ENCODE results near the gene GSTM3. TPM values are rescaled to one million over a fixed set of nuclear protein-coding genes. Genes with fewer than 3 reads are reported as not detected.

GSTM3 gene
- total and polyA plus RNA-seq, 9 of the 15 experiments (the other 6 are each of a cell fraction or from before 2014, with no cell fraction given): 3.9 to 24.5 (median 9.4) TPM

DNA sequence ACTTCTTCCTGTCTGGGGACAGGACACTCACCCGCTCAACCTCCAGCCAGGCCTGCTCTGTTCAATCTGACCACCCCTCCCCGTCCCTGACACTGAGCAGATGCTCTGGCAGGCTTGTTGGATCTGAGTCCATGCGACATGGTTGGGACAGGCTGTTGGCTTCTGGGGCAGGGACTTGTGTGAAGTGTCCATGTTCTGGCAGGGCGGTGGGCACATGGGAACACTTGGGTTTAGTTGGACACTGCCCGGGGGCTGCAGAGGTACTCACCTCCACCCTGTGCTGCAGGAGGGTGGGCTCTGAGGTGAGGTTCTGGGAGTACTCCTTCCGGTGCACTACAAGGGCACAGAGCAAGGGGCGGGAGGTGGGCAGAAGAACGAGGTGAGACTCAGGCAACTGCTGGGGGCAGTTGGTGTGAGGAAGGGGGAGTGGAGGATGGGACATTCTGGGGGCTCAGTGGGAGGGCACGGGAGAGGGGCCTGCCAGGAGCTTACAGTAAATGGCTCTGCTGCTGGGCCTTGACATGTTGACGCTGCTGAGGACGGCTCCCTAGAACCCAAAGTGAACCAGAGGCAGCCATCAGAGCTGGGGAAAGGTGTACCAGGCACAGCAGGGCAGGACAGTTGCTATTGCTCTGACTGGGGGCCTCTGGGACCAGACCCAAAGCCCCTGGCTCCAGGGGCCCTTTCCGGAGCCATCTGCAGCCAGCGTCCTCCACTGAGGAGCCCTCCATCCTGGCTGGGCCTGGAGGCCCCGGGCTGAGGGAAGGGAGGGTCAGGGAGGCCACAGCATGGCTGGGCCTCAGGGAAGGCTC is 20.6 kb upstream of the GSTM3 start:
- ATAC-seq: no peak
- no peaks in the 10 kb centered on the region for H3K9me3 ChIP-seq (replicated peaks; ENCODE audit: control insufficient read depth, insufficient read depth, low read depth, low read length)
- in situ Hi-C loops (cut with MboI) (loop anchor here (5.0 kb wide), 1 partner anchor 214 kb away; the partner anchor contains the start of gene GNAI3), intact Hi-C loops (cut with micrococcal nuclease) (no loop called here)
- no peaks in the 10 kb centered on the region for H3K9me1 ChIP-seq (ENCODE audit: control insufficient read depth, insufficient read depth, low read length)
- DNase-seq (ENCODE audit: extremely low read depth in 1 of 4, low spot score in 3 of 4): no peak
- no peaks in the 10 kb centered on the region for H4K20me1 ChIP-seq (replicated peaks; ENCODE audit: control insufficient read depth, insufficient read depth, low read length)
- no peaks in the 10 kb centered on the region for H3K27me3 ChIP-seq (ENCODE audit: control insufficient read depth in 2 of 2, insufficient read depth in 2 of 2, low read length in 2 of 2)
- H3K79me2 ChIP-seq (ENCODE audit: control insufficient read depth, insufficient read depth, low read length): no peaks in the 10 kb centered on the region
- H3K4me3 ChIP-seq: no peak overlapping the region
- H3K9ac ChIP-seq (ENCODE audit: insufficient read depth in 1 of 2, low read depth in 2 of 2, low read length in 2 of 2): no peak overlapping the region; a peak in 1 of 4 replicates
- no peak overlapping the region for H3K4me2 ChIP-seq (ENCODE audit: insufficient read depth, low read length)
- no peak overlapping the region for H3K27ac ChIP-seq (ENCODE audit: extremely low read depth, low read depth, low read length)
- CTCF ChIA-PET (ENCODE audit: low intra/inter-chr PET ratio): no interaction called here
- no peak for FAIRE-seq
- TF ChIP-seq, protein P1, sequence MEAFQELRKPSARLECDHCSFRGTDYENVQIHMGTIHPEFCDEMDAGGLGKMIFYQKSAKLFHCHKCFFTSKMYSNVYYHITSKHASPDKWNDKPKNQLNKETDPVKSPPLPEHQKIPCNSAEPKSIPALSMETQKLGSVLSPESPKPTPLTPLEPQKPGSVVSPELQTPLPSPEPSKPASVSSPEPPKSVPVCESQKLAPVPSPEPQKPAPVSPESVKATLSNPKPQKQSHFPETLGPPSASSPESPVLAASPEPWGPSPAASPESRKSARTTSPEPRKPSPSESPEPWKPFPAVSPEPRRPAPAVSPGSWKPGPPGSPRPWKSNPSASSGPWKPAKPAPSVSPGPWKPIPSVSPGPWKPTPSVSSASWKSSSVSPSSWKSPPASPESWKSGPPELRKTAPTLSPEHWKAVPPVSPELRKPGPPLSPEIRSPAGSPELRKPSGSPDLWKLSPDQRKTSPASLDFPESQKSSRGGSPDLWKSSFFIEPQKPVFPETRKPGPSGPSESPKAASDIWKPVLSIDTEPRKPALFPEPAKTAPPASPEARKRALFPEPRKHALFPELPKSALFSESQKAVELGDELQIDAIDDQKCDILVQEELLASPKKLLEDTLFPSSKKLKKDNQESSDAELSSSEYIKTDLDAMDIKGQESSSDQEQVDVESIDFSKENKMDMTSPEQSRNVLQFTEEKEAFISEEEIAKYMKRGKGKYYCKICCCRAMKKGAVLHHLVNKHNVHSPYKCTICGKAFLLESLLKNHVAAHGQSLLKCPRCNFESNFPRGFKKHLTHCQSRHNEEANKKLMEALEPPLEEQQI (IDR thresholded peaks at IDR 0.05): no peak
- no peak for TF ChIP-seq ZNF584 (CRISPR knock-in tag; IDR thresholded peaks at IDR 0.05; ENCODE audit: low read depth)
- TF ChIP-seq, protein P2, sequence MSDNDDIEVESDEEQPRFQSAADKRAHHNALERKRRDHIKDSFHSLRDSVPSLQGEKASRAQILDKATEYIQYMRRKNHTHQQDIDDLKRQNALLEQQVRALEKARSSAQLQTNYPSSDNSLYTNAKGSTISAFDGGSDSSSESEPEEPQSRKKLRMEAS (CRISPR knock-in tag; IDR thresholded peaks at IDR 0.05): no peak
- no TSS peak for BruUV-seq (replicated peaks)
- 49% methylated on average over 14 of the region's 14 CpGs for WGBS (ENCODE audit: insufficient coverage, low coverage, missing lambda C conversion rate)
- H2AFZ ChIP-seq (ENCODE audit: low read depth, low read length): no peak overlapping the region
- POLR2A ChIA-PET: interaction anchor here (0.6 to 1.2 kb wide), 2 partner anchors 8 to 363 kb away, joined by 3 read pairs; no protein-coding TSS in a partner anchor
- no peaks in the 10 kb centered on the region for H3K36me3 ChIP-seq (ENCODE audit: control insufficient read depth, insufficient read depth, low read length)
- H3K4me1 ChIP-seq (replicated peaks in 1 of 2; ENCODE audit: control insufficient read depth in 2 of 2, insufficient read depth in 2 of 2, low read length in 2 of 2): peaks cover 19 to 29% of the 10 kb centered on the region in 2 experiments
